OCI-LY1 (cell line): Measurements from ENCODE around the gene MBOAT1.

Source experiments
- H2AFZ ChIP-seq: fragments of 200-600 bp; sonication (generic), shearing (Covaris generic); 2 replicates; pipeline ENCODE4 v1.6.0; 2014; ENCODE audit warnings: antibody characterized with exemption, mild to moderate bottlenecking, low read length
- H3F3A ChIP-seq: fragments of 200-600 bp; sonication (generic), shearing (Covaris generic); 2 replicates; pipeline ENCODE4 v1.6.0; 2014; ENCODE audit warnings: mild to moderate bottlenecking, antibody characterized with exemption, low read length, moderate library complexity; ENCODE audit not compliant: insufficient read depth
- H3K27ac ChIP-seq: fragments of 200-600 bp; sonication (generic); 2 replicates; pipeline ENCODE4 v1.5.1; 2014; ENCODE audit warnings: low read length, mixed run types, mild to moderate bottlenecking, low read depth; ENCODE audit not compliant: poor library complexity, severe bottlenecking
- H3K27me3 ChIP-seq: fragments of 200-600 bp; sonication (generic); 2 replicates; pipeline ENCODE4 v1.6.0; 2014; ENCODE audit warnings: antibody characterized with exemption, mild to moderate bottlenecking, low read length, moderate library complexity; ENCODE audit not compliant: insufficient read depth
- H3K36me3 ChIP-seq: fragments of 200-600 bp; sonication (generic); 2 replicates; pipeline ENCODE4 v1.6.1; 2014; ENCODE audit warnings: mild to moderate bottlenecking, antibody characterized with exemption, low read length, moderate library complexity, mixed read lengths; ENCODE audit not compliant: insufficient read depth
- H3K4me1 ChIP-seq: fragments of 200-600 bp; sonication (generic); 2 replicates; pipeline ENCODE4 v1.5.1; 2014; ENCODE audit warnings: mild to moderate bottlenecking, low read length, moderate library complexity; ENCODE audit not compliant: insufficient read depth, severe bottlenecking
- H3K4me2 ChIP-seq: fragments of 200-600 bp; sonication (generic), shearing (Covaris generic); 2 replicates; pipeline ENCODE4 v1.6.1; 2014; ENCODE audit warnings: low read length
- H3K4me3 ChIP-seq: fragments of 200-600 bp; sonication (generic); 2 replicates; pipeline ENCODE4 v1.5.1; 2014; ENCODE audit warnings: low read length, low read depth, mild to moderate bottlenecking, mixed read lengths; ENCODE audit not compliant: poor library complexity, severe bottlenecking
- H3K79me2 ChIP-seq: fragments of 200-600 bp; shearing (Covaris generic); 2 replicates; pipeline ENCODE4 v1.6.1; 2016; ENCODE audit warnings: mixed run types, low read length, mixed read lengths; ENCODE audit not compliant: insufficient read depth
- H3K9ac ChIP-seq: fragments of 200-600 bp; sonication (generic), shearing (Covaris generic); 2 replicates; pipeline ENCODE4 v1.6.1; 2014; ENCODE audit warnings: mild to moderate bottlenecking, low read length, mixed read lengths
- H3K9me2 ChIP-seq: fragments of 200-600 bp; sonication (generic), shearing (Covaris generic); 2 replicates; pipeline ENCODE4 v1.6.1; 2014; ENCODE audit warnings: low read depth, mild to moderate bottlenecking, low read length, mixed read lengths
- H3K9me3 ChIP-seq: fragments of 200-600 bp; shearing (Covaris generic); 2 replicates; pipeline ENCODE4 v1.6.1; 2014; ENCODE audit warnings: low read length, mixed read lengths
- H4K20me1 ChIP-seq: fragments of 200-600 bp; sonication (generic), shearing (Covaris generic); 2 replicates; pipeline ENCODE4 v1.6.0; 2016; ENCODE audit warnings: mild to moderate bottlenecking, low read length; ENCODE audit not compliant: insufficient read depth
- CTCF ChIP-seq: fragments of 200-600 bp; sonication (generic), shearing (Covaris generic); IDR thresholded peaks from 2 replicates; pipeline ENCODE4 v1.5.1; 2017; ENCODE audit warnings: mild to moderate bottlenecking, antibody characterized with exemption, low read length, moderate library complexity, mixed read lengths
- EZH2 ChIP-seq: fragments of 200-600 bp; sonication (generic), shearing (Covaris generic); IDR thresholded peaks from 2 replicates; pipeline ENCODE4 v1.8.0; 2017; ENCODE audit warnings: borderline replicate concordance, mixed run types, mild to moderate bottlenecking, antibody characterized with exemption, low read length, moderate library complexity, mixed read lengths

The MBOAT1 gene

DNA sequence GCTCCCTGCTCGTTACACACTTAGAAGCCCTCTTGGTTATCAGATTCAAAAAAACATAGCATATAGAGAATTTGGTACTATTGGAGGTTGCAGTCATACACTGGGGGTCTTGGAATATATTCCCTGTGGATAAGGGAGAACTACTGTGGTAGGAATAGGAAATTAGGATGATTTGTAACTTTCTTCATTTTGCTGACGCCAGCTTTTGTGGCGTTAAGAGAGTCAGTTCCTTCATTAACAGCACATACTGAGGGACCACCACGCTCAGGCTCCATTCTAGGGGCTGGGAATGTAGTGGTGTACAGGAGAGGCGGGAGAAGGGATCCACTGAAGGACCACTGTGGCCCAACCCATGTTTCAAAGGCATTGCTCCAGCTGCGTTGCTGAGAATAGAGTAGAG lies 140.3 kb downstream of the MBOAT1 start:
- Histone ChIP-seq H3K4me1 (no peaks in the 10 kb centered on the region), H3F3A (no peaks in the 10 kb centered on the region), H3K9ac (no peak overlapping the region), H3K27ac (no peak overlapping the region), H3K4me2 (no peak overlapping the region), H3K9me2 (no peaks in the 10 kb centered on the region), H3K27me3 (no peaks in the 10 kb centered on the region; the same call in 1 of the 2 replicates), H3K79me2 (no peaks in the 10 kb centered on the region), H2AFZ (no peak overlapping the region), H3K4me3 (no peak overlapping the region), H3K36me3 (no peaks in the 10 kb centered on the region), H4K20me1 (no peaks in the 10 kb centered on the region), H3K9me3 (no peaks in the 10 kb centered on the region)
- TF ChIP-seq EZH2: no peak
- no peak for TF ChIP-seq CTCF

DNA sequence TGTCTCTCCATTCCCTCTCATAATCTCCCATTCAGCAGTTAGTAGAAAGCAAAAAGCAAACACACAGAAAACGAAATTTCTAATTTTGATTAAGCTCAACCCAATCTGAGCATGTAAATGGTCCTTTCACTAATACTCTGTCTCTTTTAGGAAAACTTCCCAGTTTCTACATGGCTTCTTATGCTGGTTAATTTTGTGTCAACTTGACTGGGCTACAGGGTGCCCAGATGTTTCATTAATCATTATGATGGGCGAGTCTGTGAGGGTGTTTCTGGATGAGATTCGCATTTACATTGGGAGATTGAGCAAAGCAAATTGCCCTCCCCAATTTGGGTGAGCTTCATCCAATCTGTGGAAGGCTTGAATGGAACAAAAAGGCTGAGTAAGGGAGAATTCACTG lies 142.2 kb downstream of the MBOAT1 start:
- TF ChIP-seq EZH2: no peak
- TF ChIP-seq CTCF: no peak
- Histone ChIP-seq H3F3A (no peaks in the 10 kb centered on the region), H3K9me2 (no peaks in the 10 kb centered on the region), H3K4me1 (no peaks in the 10 kb centered on the region), H3K27me3 (no peaks in the 10 kb centered on the region; the same call in 1 of the 2 replicates), H3K4me2 (no peak overlapping the region), H4K20me1 (no peaks in the 10 kb centered on the region), H3K4me3 (no peak overlapping the region), H3K79me2 (no peaks in the 10 kb centered on the region), H3K9ac (no peak overlapping the region), H3K9me3 (no peaks in the 10 kb centered on the region), H3K36me3 (no peaks in the 10 kb centered on the region), H3K27ac (no peak overlapping the region), H2AFZ (no peak overlapping the region)

GRCh38 chr6:20069021-20069522 lies 143.2 kb downstream of the MBOAT1 start:
- Histone ChIP-seq H3K27ac (no peak overlapping the region), H3K36me3 (no peaks in the 10 kb centered on the region), H4K20me1 (no peaks in the 10 kb centered on the region), H3K4me2 (no peak overlapping the region), H3K4me1 (no peaks in the 10 kb centered on the region), H3K27me3 (no peaks in the 10 kb centered on the region; the same call in 1 of the 2 replicates), H3K4me3 (no peak overlapping the region), H3K79me2 (no peaks in the 10 kb centered on the region), H3K9me3 (no peaks in the 10 kb centered on the region), H3K9ac (no peak overlapping the region), H3K9me2 (no peaks in the 10 kb centered on the region), H3F3A (no peaks in the 10 kb centered on the region), H2AFZ (no peak overlapping the region)
- TF ChIP-seq CTCF: no peak
- no peak for TF ChIP-seq EZH2
